ENCODE measurements around the gene SERPINC1.

GRCh38 chr1:173925306-173926242 lies 8.4 kb upstream of the SERPINC1 start:
- TF ChIP-seq CTCF (IDR thresholded peaks at IDR 0.05) = no peak
- TF ChIP-seq POLR2A (IDR thresholded peaks at IDR 0.05) = no peak
